Heart right ventricle (tissue), 16 donors: ENCODE measurements around the gene REN. TPM values are rescaled to one million over a fixed set of nuclear protein-coding genes. Genes with fewer than 3 reads are reported as not detected.
A peak's percentile ranks its signal among the peaks of the same experiment; 100 is the strongest.

Experiments
- ATAC-seq, 8 donors: fragments of 200-7000 bp; cut with Tn5 transposase; one replicate each; pipeline ENCODE4 v1.9.1; 2020; ENCODE audit warnings: mild to moderate bottlenecking in 8 of 8, moderate library complexity in 8 of 8, moderate number of reproducible peaks in 1 of 8
- DNase-seq, 2 donors: peaks; one replicate each; pipeline ENCODE4 v3.0.0-alpha.2; 2020
- H3K27ac ChIP-seq, 10 donors: fragments of 200-600 bp; sonication (generic) in 2 of 10; one replicate each; pipeline versions ENCODE4 v1.5.0 to v1.8.0; 2020 to 2022; ENCODE audit warnings: mild to moderate bottlenecking in 3 of 10
- H3K27me3 ChIP-seq, 7 donors: fragments of 200-600 bp; one replicate each; pipeline ENCODE4 v1.8.0; 2021 to 2022; ENCODE audit warnings: mild to moderate bottlenecking in 2 of 7
- H3K36me3 ChIP-seq, 9 donors: fragments of 200-600 bp; sonication (generic) in 1 of 9; one replicate each; pipeline versions ENCODE4 v1.5.0 to v1.8.0; 2020 to 2022; ENCODE audit warnings: mild to moderate bottlenecking in 2 of 9
- H3K4me1 ChIP-seq, 9 donors: fragments of 200-600 bp; sonication (generic) in 1 of 9; one replicate each; pipeline versions ENCODE4 v1.5.0 to v1.8.0; 2020 to 2022; ENCODE audit warnings: mild to moderate bottlenecking in 4 of 9
- H3K4me3 ChIP-seq, 10 donors: fragments of 200-600 bp; sonication (generic) in 2 of 10; one replicate each; pipeline versions ENCODE4 v1.5.0 to v1.8.0; 2020 to 2022; ENCODE audit warnings: mild to moderate bottlenecking in 7 of 10, moderate library complexity in 2 of 10
- H3K9me3 ChIP-seq, 11 donors: fragments of 200-600 bp in 10 of 11; sonication (generic) in 2 of 11; one replicate each; pipeline versions ENCODE4 v1.5.0 to v1.8.0; 2013 to 2022; ENCODE audit warnings: mild to moderate bottlenecking in 2 of 11, control low read depth in 1 of 11, moderate library complexity in 1 of 11
- WGBS, 2 donors: extraction: QIAGEN DNeasy Blood & Tissue Kit; methylation state at CpG; one replicate each; pipeline ENCODE4 v1.1.7; 2013; ENCODE audit warnings: inconsistent platforms in 1 of 2; 5-methylcytosine and 5-hydroxymethylcytosine counted together
- intact Hi-C, 10 donors: fragments of 100-400 bp; cut with DNase I; formaldehyde crosslinking; loops; one replicate each; pipeline versions ENCODE4 v1.11.1 to v1.14.2; 2022
- polyA plus RNA-seq, 2 donors: library from polyadenylated mRNA; stranded (reverse); fragments of 200-250 nt; gene quantifications; one replicate each; pipeline ENCODE4 v1.2.3, GENCODE V29; 2013
- total RNA-seq, 10 donors: library from RNA; stranded (reverse); fragmentation: NEBNext Ultra II Directional in 3 of 10; extraction: Animal tissue kit (Norgen Biotek cat#: 25700) in 3 of 10; gene quantifications; one replicate each; pipeline versions ENCODE4 v1.2.1 to v1.2.4, GENCODE V29; 2021 to 2023
- TF ChIP-seq, protein P1 (sequence below), 9 donors: fragments of 200-600 bp; sonication (generic) in 2 of 9; IDR thresholded peaks; one replicate each; pipeline versions ENCODE4 v1.5.0 to v1.8.0; 2021 to 2022; ENCODE audit warnings: antibody characterized with exemption in 9 of 9, mild to moderate bottlenecking in 5 of 9, moderate library complexity in 1 of 9
- donor health status: Arrhythmogenic right ventricular cardiomyopathy.
- donor health status: ischemic (EF 13 %, LVEDD 7.1; RV severe dilation, severe dysfunction).
- donor health status: healthy with polysubstance abuse.
- donor health status: DM: no; HTN: yes; CAD: no.
- donor health status: DM: no; HTN: no; CAD: no.
- donor health status: ischemic (EF 25% LVEDD 6.9; RV normal size, moderate dysfunction).
- donor health status: ischemic (EF 25% LVEDD 5.7; RV mildly dilated, moderate dysfunction).
- donor health status: healthy.
- donor health status: DM: yes; HTN: yes; CAD: no.
- donor health status: Ischemic cardiomyopathy.
- donor health status: ischemic (EF 35%, LVEDD 5.7; RV mildly dilated, moderate dysfunction).
- donor health status: nonischemic (EF 11% LVEDD 7.7; RV severe dilation, severe dysfunction).
- donor health status: DM: yes; HTN: yes; CAD: no.
- donor health status: PGD.
- donor health status: ischemic (EF 29% LVEDD 5.4; RV normal size, mild dysfunction).
- donor health status: nonischemic (EF 23%, LVEDD 6.1; RV moderate dilation, normal function).

REN gene
- total and polyA plus RNA-seq, 12 donors, result not detected

DNA sequence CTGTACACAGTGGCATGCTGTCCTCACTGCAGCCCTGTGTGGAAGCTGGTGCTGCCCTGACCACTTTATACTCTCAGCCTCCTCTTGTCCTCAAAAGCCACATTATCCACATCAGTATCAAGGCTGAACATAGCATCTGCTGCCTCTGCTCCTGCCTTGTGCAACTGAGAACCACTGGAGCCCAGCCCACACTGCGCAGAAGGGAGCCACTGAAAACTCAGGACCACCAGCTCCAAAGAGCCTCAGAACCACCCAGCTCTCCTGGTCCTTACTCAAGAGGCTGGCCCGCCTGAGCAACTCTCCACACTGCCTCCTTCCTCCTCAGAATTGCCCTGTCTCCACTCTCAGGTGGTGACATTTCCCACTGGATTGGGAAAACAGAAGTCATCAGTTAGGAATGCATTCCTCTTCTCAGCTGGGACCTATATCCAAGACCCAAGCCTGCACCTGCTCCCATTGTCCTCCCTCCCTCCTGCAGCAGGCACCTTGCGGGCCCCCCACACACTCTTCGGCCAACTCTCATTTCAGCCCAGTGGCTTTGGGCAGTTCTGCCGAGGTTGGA lies 37.1 kb upstream of the REN start:
- H3K36me3 ChIP-seq, result no peaks in the 10 kb centered on the region
- H3K4me1 ChIP-seq, result peaks cover 0 to 17% (median 8%) of the 10 kb centered on the region in 9 donors
- no peak for DNase-seq
- H3K9me3 ChIP-seq, result no peaks in the 10 kb centered on the region
- 83 to 93% methylated on average over 5 of the region's 5 CpGs for WGBS, 2 donors
- H3K27me3 ChIP-seq, result peaks cover 0 to 34% (median 26%) of the 10 kb centered on the region in 7 donors
- TF ChIP-seq, protein P1, sequence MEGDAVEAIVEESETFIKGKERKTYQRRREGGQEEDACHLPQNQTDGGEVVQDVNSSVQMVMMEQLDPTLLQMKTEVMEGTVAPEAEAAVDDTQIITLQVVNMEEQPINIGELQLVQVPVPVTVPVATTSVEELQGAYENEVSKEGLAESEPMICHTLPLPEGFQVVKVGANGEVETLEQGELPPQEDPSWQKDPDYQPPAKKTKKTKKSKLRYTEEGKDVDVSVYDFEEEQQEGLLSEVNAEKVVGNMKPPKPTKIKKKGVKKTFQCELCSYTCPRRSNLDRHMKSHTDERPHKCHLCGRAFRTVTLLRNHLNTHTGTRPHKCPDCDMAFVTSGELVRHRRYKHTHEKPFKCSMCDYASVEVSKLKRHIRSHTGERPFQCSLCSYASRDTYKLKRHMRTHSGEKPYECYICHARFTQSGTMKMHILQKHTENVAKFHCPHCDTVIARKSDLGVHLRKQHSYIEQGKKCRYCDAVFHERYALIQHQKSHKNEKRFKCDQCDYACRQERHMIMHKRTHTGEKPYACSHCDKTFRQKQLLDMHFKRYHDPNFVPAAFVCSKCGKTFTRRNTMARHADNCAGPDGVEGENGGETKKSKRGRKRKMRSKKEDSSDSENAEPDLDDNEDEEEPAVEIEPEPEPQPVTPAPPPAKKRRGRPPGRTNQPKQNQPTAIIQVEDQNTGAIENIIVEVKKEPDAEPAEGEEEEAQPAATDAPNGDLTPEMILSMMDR (IDR thresholded peaks at IDR 0.05), result no peak
- intact Hi-C loops, result loop anchor here in 1 of 10 donors (10.0 kb wide), 1 partner anchor 338 kb away; the partner anchor contains the start of gene SNRPE
- no peak overlapping the region for H3K4me3 ChIP-seq
- no peak for ATAC-seq
- no peak overlapping the region for H3K27ac ChIP-seq

DNA sequence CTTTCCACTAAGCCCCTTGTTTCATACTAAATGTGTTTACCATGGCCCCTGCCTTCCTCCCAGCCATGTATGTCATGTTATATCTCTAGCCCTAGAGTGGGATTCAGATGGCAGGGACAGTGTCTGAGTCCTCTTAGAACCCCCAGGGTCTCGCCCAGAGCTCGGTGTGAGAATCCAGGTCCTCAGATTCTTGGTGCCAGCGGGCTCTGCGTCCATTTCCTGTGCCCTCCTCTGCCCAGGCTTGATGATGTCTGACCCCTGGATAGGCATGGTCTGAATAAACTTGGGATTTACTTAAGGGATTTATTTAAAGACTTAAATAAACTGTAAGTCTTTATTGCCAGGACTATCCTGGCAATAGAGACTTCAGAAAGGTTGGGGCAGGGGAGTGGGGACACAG lies 36.3 kb upstream of the REN start:
- Histone ChIP-seq H3K36me3 (no peaks in the 10 kb centered on the region), H3K27ac (no peak overlapping the region), H3K4me3 (no peak overlapping the region), H3K4me1 (peaks cover 0 to 19% (median 8%) of the 10 kb centered on the region in 9 donors), H3K9me3 (no peaks in the 10 kb centered on the region), H3K27me3 (peaks cover 0 to 34% (median 21%) of the 10 kb centered on the region in 7 donors)
- TF ChIP-seq, protein P1 (IDR thresholded peaks at IDR 0.05), result no peak
- ATAC-seq (no peak), DNase-seq (no peak)
- 90 to 94% methylated on average over 4 of the region's 4 CpGs for WGBS, 2 donors
- intact Hi-C loops, result loop anchor here in 1 of 10 donors (10.0 kb wide), 1 partner anchor 338 kb away; the partner anchor contains the start of gene SNRPE

- Histone ChIP-seq H3K27ac (no peak overlapping the region), H3K36me3 (no peaks in the 10 kb centered on the region), H3K4me3 (no peak overlapping the region), H3K4me1 (peaks cover 0 to 19% (median 8%) of the 10 kb centered on the region in 9 donors), H3K27me3 (peaks cover 0 to 26% (median 19%) of the 10 kb centered on the region in 7 donors), H3K9me3 (no peaks in the 10 kb centered on the region)
- intact Hi-C loops, result loop anchor here in 1 of 10 donors (10.0 kb wide), 1 partner anchor 337 kb away; the partner anchor contains the start of gene SNRPE
- 77 to 79% methylated on average over 12 of the region's 12 CpGs for WGBS, 2 donors
- no peak for ATAC-seq
- TF ChIP-seq, protein P1 (IDR thresholded peaks at IDR 0.05), result no peak
- DNase-seq, result no peak
Measured at GRCh38 chr1:204201348-204202040, 35.4 kb upstream of the REN start.

- Histone ChIP-seq H3K27me3 (peaks cover 0 to 19% (median 11%) of the 10 kb centered on the region in 7 donors), H3K4me3 (no peak overlapping the region), H3K36me3 (no peaks in the 10 kb centered on the region), H3K9me3 (no peaks in the 10 kb centered on the region), H3K4me1 (peaks cover 0 to 19% (median 8%) of the 10 kb centered on the region in 9 donors), H3K27ac (peak overlapping the region in 2 of 10 donors; percentile 20 to 33)
- TF ChIP-seq, protein P1 (IDR thresholded peaks at IDR 0.05), result no peak
- intact Hi-C loops, result loop anchor here in 1 of 10 donors (5.0 kb wide), 1 partner anchor 37 kb away; no protein-coding TSS in a partner anchor
- WGBS, 2 donors, result 62 to 69% methylated on average over 9 of the region's 9 CpGs
- DNase-seq (peak in 1 of 2 donors; percentile 27), ATAC-seq (peak in 7 of 8 donors; percentile 48 to 68 (median 57))
Measured at GRCh38 chr1:204199579-204199978, 33.4 kb upstream of the REN start.
